HG02885 (cell line): ENCODE results near the gene NOX3.
"Not testable (repeated sequence)": the region's sequence is repeated elsewhere in the genome, so short reads cannot be mapped to it uniquely, and the experiment has no call there.

Experiments used
- ATAC-seq: cut with Tn5 transposase; IDR thresholded peaks from one replicate; pipeline ENCODE4 v1.9.1; 2021; ENCODE audit warnings: mild to moderate bottlenecking; ENCODE audit not compliant: unreplicated experiment, poor library complexity

The NOX3 gene

GRCh38 chr6:155472886-155473285, 17.2 kb upstream of the NOX3 start:
- no peak for ATAC-seq

GRCh38 chr6:155470979-155471616, 15.5 kb upstream of the NOX3 start:
- ATAC-seq, result not testable (repeated sequence)

DNA sequence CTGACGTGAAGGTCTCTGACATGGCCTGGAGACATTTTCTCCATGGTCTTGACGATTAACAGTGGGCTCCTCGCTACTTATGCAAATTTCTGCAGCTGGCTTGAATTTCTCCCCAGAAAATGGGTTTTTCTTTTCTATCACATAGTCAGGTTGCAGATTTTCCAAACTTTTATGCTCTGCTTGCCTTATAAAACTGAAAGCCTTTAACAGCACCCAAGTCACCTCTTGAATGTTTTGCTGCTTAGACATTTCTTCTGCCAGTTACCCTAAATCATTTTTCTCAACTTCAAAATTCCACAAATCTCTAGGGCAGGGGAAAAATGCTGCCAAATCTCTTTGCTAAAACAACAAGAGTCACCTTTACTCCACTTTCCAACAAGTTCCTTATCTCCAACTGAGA, 12.9 kb upstream of the NOX3 start:
- not testable (repeated sequence) for ATAC-seq

- no peak for ATAC-seq
Measured at GRCh38 chr6:155466539-155466938, 10.9 kb upstream of the NOX3 start.

- ATAC-seq, result no peak
Measured at GRCh38 chr6:155461556-155461955, 5.9 kb upstream of the NOX3 start.

- ATAC-seq, result no peak
Measured at GRCh38 chr6:155454471-155454870, 1.2 kb downstream of the NOX3 start.

DNA sequence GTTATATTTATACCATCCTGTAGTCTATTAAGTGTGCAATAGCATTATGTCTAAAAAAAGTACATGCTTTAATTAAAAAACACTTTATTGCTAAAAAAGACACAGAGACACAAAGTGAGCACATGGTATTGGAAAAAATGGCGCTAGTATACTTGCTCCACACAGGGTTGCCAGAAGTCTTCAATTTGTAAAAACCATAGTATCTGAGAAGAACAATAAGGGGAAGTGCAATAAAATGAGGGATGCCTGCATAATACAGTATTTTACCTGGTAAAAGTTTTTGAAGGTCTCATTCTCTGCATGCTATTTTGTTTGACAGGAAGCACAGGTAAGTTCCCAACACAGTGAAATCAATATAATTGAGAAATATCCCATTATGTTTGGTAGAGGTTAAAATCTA, 1.6 kb downstream of the NOX3 start:
- no peak for ATAC-seq

DNA sequence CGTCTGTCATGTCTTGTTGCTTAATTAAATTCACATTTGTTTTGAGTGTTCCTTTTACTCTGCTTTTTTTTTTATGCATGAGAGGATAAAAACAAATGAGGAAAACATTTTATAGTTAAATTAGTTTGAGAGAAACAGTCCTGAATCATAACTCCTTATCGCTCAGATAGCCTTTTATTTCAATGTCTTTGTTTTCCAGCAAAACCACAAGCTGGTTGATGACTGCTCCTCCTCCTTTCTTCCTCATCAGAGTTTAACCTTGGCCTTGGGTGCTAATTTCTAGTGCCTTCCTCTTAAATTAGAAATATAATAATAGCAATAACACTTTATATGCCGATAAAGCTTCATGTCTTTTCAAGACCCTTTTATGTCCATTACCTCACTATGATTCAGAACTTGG, 3.1 kb downstream of the NOX3 start:
- ATAC-seq, result no peak

- not testable (repeated sequence) for ATAC-seq
Measured at GRCh38 chr6:155451530-155451929, 4.1 kb downstream of the NOX3 start.

GRCh38 chr6:155450240-155450581, 5.4 kb downstream of the NOX3 start:
- ATAC-seq, result no peak

- ATAC-seq, result no peak
Measured at GRCh38 chr6:155449450-155450239, 6.0 kb downstream of the NOX3 start.

DNA sequence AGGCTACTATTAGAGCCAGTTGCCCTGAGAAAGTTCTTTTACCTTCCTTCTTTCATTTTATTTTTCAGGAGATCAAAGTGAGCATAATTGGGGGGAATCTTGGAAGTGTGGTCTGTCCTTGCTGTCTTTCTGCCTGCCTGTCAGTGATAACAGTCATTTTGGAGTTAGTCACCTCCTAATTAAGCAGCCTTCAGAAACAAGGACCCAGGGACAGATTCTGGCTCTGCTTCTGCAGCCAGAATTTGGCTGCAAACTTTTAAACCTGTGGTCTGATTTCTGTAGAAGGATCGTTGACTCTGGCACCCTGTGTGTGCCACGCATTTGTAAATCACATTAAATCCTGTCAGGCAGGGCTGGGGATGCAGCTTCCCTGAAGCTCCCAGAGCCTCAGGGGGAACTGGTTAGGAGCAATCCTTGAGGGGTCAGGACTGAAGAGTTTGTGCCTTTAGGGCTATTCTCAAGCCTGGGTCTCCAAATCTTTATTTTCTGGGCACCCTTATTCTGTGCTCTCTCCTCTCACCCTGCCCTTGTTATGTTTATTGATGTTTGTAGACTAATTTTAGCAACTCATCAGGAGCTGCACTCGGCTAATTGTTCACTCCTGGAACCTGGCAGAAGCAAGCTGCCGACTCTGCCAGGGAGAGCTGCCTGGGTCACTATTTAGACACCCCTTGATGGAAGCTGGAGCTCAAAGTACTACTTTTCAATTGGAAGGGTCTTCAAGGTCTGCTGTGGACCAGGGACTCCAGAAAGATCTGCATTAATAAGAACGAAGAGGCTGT, 6.8 kb downstream of the NOX3 start:
- ATAC-seq, result no peak

GRCh38 chr6:155447949-155448348, 7.7 kb downstream of the NOX3 start:
- no peak for ATAC-seq

DNA sequence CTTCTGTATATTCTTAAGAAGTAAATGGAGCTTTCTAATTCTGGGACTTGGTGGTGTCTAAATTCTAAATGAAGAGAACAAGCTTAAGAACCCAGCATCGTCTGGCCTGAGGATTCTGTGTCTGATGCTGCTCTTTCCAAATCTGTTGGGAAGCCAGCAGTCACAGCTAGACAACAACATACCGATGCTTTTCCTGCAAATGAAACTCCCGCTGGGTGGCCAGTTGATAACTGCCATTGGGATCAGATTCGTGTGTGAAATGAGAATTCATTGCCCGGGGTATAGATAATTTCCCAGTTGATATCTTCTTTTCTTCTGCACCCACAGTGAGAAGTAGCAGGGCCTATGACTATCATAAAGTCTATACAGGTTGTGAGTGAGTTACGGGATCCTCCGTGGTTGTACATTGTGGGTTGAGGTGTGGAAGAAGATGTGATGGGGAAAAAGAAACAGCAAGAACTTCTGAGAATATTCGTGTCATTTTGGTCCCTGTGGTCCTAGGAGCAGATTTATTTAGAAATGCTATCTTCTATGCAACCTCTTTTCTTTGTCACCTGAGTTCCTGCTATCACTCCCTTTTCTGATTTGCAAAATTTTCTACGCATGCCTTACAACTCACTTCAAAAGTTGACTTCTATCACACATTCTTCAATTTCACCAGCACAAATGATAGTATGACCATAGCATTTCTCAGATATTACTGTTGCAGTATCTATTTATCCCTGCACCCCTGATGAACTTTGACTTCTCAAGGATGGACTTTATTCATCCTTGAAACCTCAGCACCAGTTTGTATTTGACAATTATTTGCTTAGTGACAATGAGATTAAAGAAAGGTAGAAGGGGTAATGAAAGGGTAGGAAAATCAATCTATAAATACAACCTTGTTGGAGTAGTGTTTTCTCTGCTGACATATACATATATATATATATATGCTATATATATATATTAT, 10.4 kb downstream of the NOX3 start:
- no peak for ATAC-seq

DNA sequence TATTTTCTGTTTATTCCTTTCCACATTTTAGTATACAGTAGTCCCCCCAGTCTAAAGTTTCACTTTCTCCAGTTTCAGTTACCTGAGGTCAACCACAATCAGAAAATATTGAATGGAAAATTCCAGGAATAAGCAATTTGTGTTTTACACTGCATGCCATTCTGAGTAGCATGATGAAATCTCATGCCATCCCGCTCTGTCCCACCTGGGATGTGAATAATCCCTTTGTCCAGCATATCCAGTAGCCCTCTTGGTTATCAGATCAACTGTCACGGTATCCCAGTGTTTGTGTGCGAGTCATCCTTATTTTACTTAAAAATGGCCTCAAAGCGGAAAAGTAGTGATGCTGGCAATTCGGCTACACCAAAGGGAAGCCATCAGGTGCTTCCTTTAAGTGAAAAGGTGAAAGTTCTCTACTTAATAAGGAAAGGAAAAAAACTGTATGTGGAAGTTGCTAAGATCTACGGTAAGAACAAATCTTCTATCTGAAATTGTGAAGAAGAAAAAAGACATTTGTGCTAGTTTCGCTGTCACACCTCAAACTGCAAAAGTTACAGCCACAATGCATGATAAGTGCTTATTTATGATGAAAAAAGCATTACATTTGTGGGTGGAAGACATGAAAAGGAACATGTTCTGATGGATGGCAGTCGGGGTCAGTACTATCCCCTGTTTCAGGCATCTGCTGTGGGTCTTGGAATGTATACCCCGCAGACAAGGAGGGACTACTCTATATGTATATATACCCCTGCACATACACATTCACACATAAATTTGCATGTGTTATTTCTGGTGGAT, 11.3 kb downstream of the NOX3 start:
- no peak for ATAC-seq

DNA sequence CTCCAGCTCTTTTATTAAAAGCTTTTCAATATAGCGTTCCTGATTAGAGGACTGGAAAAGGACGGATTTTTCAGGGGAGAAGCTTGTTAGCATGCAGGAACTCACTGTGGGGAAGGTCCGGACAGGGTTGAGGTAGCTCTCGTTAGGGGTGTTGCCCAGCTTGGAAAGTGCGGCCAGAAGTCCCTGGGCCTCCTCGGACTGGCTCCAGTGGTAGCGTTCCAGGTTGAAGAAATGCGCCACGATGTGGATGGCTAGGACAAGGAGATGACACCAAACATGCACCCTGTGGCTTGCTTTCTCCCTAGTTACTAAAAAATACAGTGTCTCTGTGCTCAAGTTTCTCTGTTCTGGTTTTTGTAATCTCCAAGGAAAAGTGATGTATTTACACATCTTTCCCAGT, 12.5 kb downstream of the NOX3 start:
- no peak for ATAC-seq

DNA sequence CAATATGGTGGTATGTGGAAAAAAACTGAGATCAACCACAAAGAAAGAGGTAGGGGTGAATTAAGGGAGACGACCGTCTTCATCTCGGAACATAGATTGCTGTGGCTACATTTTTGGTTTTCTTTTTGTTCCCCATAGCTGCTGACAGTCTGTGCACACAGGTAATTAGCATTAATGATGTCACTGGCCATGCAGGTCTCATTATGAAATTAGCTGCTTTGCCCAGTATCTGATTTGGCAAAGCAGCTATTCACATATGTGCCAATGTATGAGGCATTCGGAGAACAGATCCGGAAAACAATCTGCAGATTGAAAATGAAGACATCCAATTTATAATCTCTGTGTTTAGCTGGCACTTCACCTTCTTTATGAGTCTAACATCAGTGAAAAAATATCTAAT, 13.1 kb downstream of the NOX3 start:
- no peak for ATAC-seq

- no peak for ATAC-seq
Measured at GRCh38 chr6:155441112-155441465, 14.6 kb downstream of the NOX3 start.

GRCh38 chr6:155440398-155441111, 15.1 kb downstream of the NOX3 start:
- ATAC-seq, result no peak
